ENCODE measurements around the gene LRRC18. TPM values are rescaled to one million over a fixed set of nuclear protein-coding genes. Genes with fewer than 3 reads are reported as not detected.

Gene LRRC18
- polyA plus RNA-seq, 1 experiment = not detected

DNA sequence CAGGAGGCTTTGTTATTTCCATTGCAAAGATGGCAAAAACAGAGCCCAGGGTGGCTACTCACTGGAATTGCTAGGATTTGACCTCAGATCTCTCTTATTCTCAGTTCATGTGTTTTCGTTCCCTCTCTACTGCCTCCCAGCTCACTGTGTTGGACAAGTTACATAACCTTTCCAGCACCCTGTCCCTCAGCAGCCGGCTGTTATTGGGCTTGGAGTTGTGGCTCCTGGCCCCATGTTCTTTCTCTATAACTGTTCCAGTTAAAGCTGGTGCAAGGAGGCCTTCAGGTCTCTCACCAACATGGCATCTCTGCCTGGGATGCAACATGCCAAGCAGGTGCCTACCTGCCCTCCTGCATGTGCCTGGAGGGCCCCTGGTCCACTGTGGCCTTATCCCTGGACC is 56.8 kb downstream of the LRRC18 start:
- no peak for TF ChIP-seq CTCF (IDR thresholded peaks at IDR 0.05; ENCODE audit: insufficient read depth, low read depth, low read length)
- no peak for DNase-seq (ENCODE audit: low read depth)
- ChIA-PET CTCF (no interaction called here), POLR2A (no interaction called here)
- Histone ChIP-seq H3K27me3 (ENCODE audit: control insufficient read depth, insufficient read depth, low read length) (no peaks in the 10 kb centered on the region; the same call in 1 of the 2 replicates), H3K4me3 (ENCODE audit: low read depth, low read length) (no peak overlapping the region), H3K36me3 (ENCODE audit: control insufficient read depth, insufficient read depth, low read length) (no peaks in the 10 kb centered on the region)

DNA sequence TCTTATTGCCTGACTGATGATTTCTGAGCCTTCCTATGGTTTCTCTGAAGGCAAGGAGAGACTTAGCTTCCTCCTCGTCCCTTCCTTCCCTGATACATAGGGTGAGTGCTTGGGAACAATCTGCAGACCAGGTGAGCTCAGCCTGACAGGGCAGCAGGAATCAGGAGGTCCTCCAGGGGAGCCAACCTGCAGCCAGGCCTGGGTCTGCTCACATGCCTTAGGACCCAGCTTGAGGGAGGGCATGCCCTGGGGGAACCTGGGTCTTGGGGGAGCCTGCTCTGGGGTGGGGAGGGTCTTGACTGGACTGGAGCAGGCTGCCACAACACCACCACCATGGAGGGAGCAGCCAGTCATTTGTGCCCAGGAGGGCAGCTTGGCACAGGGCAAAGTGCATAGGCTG is 57.7 kb downstream of the LRRC18 start:
- CTCF ChIA-PET = no interaction called here
- Histone ChIP-seq H3K4me3 (ENCODE audit: low read depth, low read length) (no peak overlapping the region), H3K36me3 (ENCODE audit: control insufficient read depth, insufficient read depth, low read length) (no peaks in the 10 kb centered on the region), H3K27me3 (ENCODE audit: control insufficient read depth, insufficient read depth, low read length) (no peaks in the 10 kb centered on the region; the same call in 1 of the 2 replicates)
- TF ChIP-seq CTCF (IDR thresholded peaks at IDR 0.05; ENCODE audit: insufficient read depth, low read depth, low read length) = no peak
- no peak for DNase-seq (ENCODE audit: low read depth)
- POLR2A ChIA-PET = no interaction called here

DNA sequence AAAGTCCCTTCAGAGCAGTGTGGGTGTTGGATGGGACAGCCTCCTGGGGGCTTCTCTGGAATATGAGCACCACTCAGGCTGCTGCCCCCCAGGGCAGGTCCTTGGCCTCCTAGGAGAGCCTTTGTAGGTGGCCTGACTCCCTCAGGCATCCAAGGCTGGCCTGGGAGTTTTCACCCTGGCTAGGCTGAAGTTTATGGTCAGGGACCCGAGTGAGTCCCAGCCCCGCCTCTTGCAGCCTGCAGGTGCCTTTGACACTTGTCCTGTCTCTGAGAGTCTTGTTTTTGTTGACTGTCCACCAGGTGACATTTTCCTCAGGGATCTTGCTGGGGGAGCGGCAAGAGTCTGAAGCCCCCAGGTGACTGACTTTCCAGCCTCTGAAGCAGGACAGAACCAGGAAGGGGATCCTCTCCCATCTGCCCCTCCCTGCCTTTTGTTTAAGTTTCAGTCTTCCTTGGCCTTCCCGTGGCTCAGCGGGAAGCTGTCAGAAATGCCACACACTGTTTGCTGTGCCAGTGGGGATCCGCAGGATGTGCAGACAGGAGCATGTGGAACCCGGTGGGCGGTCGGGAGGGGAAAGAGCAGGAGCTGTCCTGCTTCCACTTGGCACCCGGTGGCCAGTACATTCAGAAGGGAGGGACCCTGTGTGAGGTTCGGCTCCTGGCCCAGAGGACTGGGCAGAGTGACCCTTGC is 59.5 kb downstream of the LRRC18 start:
- POLR2A ChIA-PET = no interaction called here
- Histone ChIP-seq H3K36me3 (ENCODE audit: control insufficient read depth, insufficient read depth, low read length) (no peaks in the 10 kb centered on the region), H3K27me3 (ENCODE audit: control insufficient read depth, insufficient read depth, low read length) (no peaks in the 10 kb centered on the region; the same call in 1 of the 2 replicates), H3K4me3 (ENCODE audit: low read depth, low read length) (no peak overlapping the region)
- TF ChIP-seq CTCF (IDR thresholded peaks at IDR 0.05; ENCODE audit: insufficient read depth, low read depth, low read length) = no peak
- CTCF ChIA-PET = no interaction called here
- DNase-seq (ENCODE audit: low read depth) = no peak

DNA sequence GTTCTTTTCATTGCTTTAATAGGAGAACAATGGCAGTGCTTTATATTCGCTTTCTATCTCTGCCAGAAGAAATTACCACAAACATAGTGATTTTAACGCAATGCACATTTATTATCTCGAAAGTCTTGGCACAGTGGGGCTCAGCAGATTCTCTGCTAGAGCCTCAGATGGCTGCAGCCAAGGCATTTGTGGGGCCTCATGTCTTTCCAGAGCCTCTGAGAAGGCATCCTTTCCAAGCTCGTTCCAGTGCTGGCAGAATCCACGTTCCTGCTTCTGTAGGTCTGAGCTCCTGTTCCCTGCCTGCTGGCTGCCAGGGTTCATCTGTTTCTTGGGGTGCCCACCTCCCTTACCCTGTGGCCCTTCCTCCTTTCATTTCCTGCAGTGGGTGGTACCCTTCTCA is 60.2 kb downstream of the LRRC18 start:
- Histone ChIP-seq H3K4me3 (ENCODE audit: low read depth, low read length) (no peak overlapping the region), H3K27me3 (ENCODE audit: control insufficient read depth, insufficient read depth, low read length) (no peaks in the 10 kb centered on the region; the same call in 1 of the 2 replicates), H3K36me3 (ENCODE audit: control insufficient read depth, insufficient read depth, low read length) (no peaks in the 10 kb centered on the region)
- POLR2A ChIA-PET = no interaction called here
- DNase-seq (ENCODE audit: low read depth) = no peak
- TF ChIP-seq CTCF (IDR thresholded peaks at IDR 0.05; ENCODE audit: insufficient read depth, low read depth, low read length) = no peak
- CTCF ChIA-PET = no interaction called here

DNA sequence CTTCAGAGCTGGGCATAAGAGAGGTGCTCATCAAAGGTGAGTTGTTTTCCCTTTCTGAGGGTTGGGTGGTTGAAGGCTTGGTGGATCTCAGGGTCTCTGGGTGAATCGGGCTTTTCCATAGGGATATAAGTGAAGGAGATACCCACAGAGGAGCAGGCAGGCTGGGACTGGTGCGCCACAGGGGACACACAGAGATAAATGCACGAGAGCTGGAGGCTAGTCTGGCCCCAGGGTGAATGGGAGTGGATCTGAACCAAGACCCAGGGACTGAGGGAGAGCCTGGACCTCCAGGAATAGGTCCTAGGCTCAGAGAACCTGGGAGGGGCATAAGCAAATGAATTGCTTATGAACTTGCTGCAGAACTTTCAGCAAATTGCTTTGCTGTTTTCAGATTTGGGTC is 61.5 kb downstream of the LRRC18 start:
- ChIA-PET POLR2A (no interaction called here), CTCF (no interaction called here)
- Histone ChIP-seq H3K36me3 (ENCODE audit: control insufficient read depth, insufficient read depth, low read length) (no peaks in the 10 kb centered on the region), H3K4me3 (ENCODE audit: low read depth, low read length) (no peak overlapping the region), H3K27me3 (ENCODE audit: control insufficient read depth, insufficient read depth, low read length) (no peaks in the 10 kb centered on the region; the same call in 1 of the 2 replicates)
- DNase-seq (ENCODE audit: low read depth) = no peak
- no peak for TF ChIP-seq CTCF (IDR thresholded peaks at IDR 0.05; ENCODE audit: insufficient read depth, low read depth, low read length)

All from BJ (cell line).